HG02943 (cell line): ENCODE results near the gene TMC8.
A peak's percentile ranks its signal among the peaks of the same experiment; 100 is the strongest.
"Not testable (repeated sequence)": the region's sequence is repeated elsewhere in the genome, so short reads cannot be mapped to it uniquely, and the experiment has no call there.

Experiments used
- ATAC-seq: cut with Tn5 transposase; IDR thresholded peaks from one replicate; pipeline ENCODE4 v1.9.1; 2021; ENCODE audit warnings: mild to moderate bottlenecking, low read depth, moderate library complexity; ENCODE audit not compliant: unreplicated experiment

The TMC8 gene

DNA sequence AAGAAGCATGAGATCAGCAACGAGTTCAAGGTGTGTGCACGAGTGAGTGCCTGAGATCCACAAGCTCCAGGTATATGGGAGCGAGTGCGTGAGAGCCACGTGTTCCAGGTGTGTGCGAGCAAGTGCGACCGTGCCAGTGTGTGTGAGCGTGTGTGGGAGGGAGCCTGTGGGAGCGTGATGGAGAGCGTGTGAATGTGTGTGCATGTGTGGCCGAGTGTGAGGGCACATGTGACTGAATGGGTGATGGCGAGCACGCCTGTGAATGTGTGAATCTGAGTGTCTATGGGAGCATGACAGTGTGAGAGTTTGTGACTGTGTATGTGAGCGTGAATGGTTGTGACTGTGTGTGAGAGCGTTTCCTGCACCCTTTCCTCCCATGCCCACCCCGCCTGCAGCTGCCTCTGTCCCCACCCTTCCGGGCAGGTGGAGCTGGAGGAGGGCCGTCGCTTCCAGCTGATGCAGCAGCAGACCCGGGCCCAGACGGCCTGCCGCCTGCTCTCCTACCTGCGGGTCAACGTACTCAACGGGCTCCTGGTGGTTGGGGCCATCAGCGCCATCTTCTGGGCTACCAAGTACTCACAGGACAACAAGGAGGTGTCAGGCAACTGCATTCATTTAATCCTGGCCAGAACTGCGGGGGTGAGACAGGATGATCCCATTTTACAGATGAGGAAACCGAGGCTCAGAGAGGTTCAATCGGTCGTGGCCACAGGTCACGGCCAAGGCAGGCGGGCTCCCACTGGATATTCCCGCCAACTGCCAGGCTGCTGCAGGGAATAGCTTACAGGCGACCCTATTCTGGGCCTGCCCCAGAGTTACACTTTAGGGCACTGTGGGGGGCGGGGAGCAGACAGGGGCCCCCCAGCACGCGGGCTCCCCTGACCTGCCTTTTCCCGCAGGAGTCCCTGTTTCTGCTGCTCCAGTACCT, 3.7 kb downstream of the TMC8 start:
- ATAC-seq: no peak

DNA sequence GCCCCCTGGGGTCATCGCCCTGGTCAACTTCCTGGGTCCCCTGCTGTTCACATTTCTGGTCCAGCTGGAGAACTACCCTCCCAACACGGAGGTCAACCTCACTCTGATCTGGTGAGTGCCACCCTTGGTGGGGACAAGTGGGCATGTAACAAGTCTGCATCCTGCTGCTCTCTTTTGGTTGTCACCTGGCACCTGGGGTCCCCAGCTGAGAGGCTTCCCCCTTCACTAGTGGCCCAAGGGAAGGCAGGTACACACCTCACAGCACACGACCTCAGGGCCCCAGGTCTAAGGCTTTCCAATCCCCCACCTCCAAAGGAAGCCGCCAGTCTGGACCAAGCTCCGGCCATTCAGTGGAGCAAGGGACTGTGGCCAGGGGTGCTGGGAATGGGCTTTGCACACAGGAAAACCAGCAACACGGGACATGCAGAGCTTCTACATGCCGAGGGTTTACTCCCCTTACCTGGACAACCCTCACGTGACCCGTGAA, 4.4 kb downstream of the TMC8 start:
- no peak for ATAC-seq

- no peak for ATAC-seq
Observed at GRCh38 chr17:78135858-78136500, 5.4 kb downstream of the TMC8 start.

GRCh38 chr17:78137392-78138203, 7.0 kb downstream of the TMC8 start:
- ATAC-seq: no peak

GRCh38 chr17:78138204-78139060, 7.9 kb downstream of the TMC8 start:
- no peak for ATAC-seq

DNA sequence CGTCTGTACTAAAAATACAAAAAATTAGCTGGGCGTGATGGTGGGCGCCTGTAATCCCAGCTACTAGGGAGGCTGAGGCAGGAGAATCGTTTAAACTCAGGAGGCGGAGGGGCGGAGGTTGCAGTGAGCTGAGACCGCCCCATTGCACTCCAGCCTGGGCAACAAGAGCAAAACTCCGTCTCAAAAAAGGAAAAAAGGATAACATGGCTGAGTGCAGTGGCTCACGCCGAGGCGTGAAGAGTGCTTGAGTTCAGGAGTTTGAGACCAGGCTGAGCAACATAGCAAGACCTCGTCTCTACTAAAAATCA, 9.2 kb downstream of the TMC8 start:
- not testable (repeated sequence) for ATAC-seq

DNA sequence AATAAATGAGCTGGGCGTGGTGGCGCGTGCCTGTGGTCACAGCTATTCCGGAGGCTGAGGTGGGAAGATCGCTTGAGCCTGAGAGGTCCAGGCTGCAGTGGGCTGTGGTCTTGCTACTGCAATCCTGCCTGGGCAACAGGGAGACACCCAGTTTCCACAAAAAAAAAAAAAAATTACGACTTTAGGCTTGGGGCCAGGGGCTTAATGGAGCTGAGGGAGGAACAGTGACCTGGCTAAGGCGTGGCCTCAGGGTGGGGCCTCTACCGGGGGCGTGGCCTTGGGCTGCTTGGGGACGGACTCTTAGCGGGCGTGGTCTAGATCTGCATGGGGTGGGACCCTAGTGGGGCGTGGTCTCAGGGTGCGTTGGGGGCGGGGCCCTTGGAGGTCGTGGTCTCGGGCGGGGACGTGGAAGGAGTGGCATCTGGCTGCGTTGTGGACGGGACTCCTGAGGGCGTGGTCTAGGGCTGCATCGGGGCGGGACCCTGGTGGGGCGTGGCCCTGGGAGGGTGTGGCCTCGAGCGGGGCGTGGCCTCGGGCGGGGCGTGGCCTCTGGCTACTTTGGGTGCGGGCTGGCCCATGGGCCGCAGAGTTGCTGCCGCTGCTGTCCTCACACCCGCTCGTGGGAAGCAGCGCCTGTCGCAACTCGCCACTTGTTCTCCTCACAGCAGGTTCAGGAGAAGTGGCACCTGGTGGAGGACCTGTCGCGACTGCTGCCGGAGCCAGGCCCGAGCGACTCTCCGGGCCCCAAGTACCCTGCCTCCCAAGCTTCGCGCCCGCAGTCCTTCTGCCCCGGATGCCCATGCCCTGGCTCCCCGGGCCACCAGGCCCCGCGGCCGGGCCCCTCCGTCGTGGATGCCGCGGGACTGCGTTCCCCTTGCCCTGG, 9.8 kb downstream of the TMC8 start:
- peak; percentile 84 for ATAC-seq

DNA sequence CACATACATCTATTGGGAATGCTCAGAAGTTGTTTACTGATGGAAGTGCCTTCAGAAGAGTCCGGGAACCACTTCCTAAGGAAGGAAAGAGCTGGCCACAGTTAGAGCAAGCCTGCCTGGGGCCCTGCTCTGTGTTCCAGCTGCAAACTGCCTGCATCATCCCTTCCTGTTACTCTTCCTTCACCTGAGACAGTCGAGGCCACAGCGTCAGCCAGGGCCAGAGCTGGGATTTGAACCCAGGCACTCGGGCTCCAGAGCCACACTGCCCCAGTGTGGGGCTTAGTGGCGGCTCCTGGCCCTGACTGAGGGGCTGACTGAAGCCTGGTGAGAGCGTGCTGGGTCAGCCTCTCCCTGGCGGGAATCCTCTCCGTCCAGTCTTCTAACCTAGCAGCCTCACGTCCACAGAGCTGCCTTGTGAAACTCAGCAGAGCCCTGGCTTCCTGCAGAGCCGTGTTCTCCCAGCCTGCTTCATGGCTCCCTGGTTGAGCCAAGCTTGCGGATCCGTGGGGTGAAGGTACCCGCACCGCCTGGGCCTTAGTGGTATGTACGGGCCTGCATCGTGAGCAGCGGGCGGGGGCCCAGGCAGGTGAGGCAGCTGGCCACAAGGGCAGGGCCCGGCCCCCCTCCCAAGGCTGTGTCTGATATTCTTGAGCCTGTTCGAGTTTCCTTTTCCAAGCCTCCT, 11.0 kb downstream of the TMC8 start:
- ATAC-seq: no peak

DNA sequence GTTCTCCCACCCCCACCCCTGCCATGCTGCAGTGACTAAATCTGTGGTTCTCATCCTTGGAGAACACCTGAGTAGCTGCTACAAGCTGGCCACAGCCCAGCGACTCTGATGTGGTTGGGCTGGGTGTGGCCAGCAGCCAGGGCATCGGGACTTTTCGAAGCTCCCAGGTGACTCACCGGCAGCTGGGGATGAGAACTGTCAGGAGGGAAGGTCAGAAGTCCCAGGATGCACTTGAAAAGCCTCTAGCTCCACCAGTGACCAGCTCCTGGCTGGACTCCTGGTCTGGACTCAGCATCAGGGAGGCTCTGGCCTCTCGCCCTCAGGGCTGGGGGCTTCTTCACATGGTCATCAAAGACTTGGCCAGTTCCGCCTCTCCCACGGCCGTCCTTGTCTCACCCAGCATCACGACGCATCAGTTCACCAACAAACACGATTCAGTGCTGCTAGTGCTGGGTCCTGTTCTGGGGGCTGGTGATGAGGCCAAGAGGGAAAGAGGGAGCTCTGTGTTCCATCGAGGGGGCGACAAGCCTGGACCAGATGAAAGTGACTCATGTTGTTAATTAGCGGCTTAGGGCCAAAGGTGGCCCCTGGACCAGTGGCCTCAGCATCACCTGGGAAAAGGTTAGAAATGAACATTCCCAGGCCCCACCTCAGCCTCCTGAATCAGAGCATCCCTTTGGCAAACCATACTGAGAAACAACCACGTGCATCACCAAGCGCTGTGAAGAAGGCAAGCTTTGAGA, 11.7 kb downstream of the TMC8 start:
- ATAC-seq: no peak

DNA sequence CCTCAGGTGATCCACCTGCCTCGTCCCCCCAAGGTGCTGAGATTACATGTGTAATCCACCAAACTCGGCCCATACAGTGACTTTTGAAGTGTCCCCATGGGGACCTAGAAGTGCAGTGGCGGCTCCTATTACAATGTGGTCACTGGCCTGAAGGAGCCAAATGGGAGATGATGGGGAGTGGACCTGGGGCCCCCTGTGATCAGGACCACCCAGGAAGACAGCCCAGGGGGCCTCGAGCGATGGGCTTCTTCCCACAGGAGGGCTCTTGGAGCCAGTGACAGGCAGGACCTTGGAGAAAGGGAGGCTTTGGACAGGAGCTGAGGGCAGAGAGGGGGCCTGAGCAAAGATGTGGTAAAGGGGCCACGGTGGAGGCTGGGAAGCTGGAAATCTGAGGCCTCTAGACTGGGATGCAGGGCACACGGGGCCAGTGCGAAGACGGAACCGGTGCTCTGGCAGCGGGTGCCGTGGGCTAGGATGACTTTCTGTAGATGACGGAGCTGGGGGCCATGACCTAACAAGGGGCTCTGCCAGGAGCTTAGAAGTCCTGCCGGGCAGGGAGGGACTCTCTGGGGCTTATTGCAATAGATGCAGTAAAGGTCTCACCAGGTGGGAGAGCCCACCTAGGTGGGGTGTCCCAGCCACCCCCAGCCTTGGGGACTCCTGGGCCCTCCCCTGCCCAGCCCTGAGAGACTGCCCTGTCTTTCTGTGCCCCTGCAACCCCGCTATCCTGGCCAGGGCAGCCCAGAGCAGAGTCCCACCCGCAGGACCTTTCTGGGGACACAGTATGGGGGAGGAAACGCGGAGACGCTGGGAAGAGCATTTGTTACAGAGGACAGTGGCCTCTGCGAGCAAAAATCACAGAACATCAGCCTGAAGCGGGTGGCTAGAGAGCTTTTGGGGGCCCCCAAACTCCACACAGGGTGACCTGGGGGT, 12.9 kb downstream of the TMC8 start:
- no peak for ATAC-seq

DNA sequence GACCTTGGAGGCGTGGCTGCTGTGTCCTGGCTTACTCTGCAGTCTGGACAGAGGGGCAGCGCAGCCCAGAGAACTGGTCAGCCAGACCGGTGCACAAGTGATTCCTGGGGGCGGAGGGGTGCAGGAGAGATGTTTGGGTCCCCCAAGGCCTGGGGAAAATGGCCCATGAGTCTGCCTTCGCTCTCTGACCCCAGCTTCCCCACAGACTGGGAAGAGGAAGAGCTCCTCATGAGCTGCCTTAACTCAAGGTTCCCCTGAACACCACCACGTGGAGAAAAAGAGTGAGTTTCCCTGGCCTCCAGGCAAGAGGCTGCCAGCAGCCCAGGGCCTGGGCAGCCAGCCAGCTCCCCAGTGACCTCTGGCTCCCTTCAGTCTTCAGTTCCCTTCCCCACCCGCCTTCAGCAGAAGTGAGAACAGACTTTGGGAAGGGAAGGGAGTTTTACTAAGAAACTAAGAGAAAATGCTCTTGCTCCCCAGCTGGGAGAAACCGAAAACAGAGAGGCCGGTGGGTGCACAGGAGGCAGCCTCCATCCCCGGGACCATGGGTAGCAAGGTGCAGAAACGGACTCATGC, 13.7 kb downstream of the TMC8 start:
- ATAC-seq: no peak

DNA sequence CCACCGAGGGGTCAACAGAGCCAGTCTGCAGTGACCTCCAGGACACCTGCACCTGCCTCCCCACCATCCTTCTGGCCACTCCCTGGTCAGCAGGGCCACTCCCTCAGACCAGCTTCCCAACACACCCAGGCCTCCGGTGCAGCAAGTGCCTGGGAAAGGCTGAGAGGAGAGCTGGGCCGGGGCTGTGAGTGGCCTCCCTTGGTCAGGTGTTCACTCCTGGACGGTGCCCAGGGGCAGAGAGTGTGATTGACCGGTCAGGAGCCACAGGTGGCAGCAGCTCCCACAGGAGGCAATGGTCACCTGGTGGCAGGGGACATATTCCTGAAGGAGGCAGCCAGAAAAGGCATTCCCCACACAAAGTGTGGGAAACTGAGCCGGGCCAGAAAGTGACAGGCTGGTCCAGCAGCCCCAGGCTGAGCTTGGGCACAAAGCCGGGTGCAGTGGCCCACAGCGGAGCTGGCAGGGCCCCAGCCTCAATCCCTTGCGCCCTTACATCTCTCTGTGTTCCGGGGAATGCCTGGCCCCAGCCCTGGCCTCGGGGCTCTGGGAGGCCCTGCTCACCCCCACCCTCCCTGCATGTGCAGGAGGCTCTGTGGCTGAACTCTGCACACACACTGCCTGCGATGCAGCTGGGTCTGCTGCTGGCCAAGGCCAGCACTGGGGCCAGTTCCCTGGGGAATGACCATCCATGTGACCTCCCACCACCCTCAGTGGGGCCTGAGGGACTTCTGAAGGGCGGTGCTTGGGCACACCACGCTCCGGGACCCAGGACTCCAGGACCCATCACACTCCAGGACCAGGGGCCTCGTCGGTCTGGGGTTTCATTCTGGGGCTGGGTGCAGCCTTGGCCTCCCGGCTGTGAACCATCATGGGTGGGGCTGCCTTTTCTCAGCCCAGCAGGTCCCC, 14.4 kb downstream of the TMC8 start:
- ATAC-seq: no peak

GRCh38 chr17:78146471-78146869, 15.9 kb downstream of the TMC8 start:
- ATAC-seq: no peak

DNA sequence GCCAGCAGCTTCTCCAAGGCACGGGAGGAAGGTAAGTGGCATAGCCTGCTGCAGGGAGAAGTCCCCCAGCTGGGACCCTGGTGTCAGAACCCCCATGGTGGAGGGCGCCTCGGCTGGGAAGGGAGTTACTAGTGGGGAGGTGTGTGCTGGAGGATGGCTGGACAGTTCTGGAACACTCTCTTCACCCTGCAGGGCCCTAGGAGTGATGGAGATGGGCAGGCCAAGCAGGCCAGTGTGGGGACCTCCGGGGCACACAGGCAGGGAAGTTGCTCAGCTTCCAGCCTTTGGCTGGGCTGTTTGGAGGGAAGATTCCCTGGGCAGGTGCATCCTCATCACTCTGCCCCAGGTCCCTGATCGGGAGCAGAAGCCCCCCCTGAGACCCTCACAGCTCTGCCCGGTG, 16.3 kb downstream of the TMC8 start:
- no peak for ATAC-seq

GRCh38 chr17:78147315-78147998, 16.9 kb downstream of the TMC8 start:
- no peak for ATAC-seq
